Activated T-helper 1 cell treated with Interleukin-2 at 50 U/mL for 16 hours (primary cell): ENCODE results near the gene ATP13A1.
"Not testable (repeated sequence)": the region's sequence is repeated elsewhere in the genome, so short reads cannot be mapped to it uniquely, and the experiment has no call there.

Experiments
- DNase-seq: peaks from one replicate; pipeline ENCODE4 v3.0.0-alpha.2; 2020; ENCODE audit warnings: low read depth

ATP13A1 gene

DNA sequence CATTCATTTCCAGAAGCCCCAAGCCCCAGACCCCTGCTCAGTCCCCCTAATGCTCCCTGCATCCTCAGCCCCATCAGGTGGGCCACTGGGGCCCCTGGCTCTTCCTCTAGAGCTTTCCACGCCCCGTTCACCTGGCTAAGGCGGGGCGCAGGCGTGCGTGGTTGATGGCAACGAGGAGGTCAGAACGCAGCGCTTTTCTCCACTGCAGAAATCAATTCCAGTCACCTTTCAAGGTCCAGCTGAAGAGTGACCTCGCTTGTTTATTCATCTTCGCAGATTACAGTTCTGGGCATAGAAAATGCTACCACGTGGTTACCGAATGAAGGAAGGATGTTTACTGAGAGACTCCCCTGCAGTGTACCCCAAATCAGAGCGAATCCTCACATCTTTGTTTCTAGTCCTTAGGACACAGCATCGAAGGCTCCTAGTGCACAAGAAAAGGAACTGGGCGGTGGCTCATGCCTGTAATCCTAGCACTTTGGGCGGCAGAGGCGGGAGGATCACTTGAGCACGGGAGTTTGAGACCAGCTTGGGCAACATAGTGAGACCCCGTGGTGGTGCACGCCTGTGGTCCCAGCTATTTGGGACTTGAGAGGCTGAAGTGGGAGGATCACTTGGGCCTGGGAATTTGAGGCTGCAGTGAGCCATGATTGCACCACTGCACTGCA lies 44.2 kb downstream of the ATP13A1 start:
- no peak for DNase-seq

DNA sequence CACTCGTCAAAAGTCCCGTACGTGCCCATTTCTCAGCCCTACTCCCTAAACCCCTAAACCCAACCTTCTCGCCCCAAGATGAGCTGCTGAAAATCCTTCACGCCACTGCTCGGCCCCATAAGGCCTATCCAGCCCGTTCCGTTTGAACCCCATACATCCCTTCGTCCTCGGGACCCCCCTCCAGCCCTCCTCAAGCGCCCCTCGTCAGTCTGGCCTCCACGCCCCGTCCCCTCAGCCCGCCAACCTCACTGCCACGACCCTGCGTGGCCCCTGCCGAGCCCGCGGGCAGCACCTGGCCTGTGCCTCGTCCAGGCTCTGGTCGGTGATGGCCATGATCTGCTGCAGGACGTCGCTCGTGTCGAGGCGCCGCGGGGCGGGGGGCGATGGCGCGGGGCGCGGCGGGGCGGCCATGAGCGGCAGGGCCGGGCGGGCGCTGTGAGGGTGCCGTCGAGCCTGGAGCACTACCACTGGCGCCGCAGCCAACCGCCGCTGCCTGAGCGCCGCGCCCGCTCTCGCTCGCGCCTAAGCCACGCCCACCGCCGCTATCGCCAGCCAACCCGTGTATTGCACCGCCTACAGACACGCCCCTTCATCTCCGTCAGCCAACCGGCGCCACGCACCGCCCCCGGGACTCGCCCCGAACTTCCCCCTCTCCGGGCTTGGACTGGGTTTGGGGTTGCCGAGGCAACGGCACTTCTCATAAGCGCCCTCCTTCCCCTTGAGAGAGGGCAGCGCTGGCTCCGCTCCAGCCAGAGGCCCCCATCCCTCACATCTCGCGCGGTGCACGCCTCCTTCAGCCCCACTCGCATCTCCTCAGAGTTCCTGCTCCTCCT lies 45.0 kb downstream of the ATP13A1 start, which contains the start of gene PBX4:
PBX4 (minus strand) TSS at position 469 of the 833 bp plus-strand sequence; CDS start at position 411, 58 bp downstream.
- DNase-seq, result peak; percentile 98

DNA sequence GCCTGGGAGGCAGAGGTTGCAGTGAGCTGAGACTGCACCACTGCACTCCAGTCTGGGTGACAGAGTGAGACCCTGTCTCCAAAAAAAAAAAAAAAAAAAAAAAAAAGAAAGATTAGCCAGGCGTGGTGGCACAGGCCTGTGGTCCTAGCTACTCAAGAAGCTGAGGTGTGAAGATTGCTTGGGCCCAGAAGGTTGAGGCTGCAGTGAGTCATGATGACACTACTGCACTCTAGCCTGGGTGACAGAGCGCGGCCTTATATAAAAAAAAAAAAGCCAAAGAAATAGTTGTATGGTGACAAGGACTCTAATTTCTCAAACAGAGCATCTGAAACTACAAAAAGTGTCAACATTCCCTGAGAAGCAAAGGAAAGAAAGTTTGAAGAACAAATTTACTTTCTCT lies 48.4 kb downstream of the ATP13A1 start:
- DNase-seq, result no peak

DNA sequence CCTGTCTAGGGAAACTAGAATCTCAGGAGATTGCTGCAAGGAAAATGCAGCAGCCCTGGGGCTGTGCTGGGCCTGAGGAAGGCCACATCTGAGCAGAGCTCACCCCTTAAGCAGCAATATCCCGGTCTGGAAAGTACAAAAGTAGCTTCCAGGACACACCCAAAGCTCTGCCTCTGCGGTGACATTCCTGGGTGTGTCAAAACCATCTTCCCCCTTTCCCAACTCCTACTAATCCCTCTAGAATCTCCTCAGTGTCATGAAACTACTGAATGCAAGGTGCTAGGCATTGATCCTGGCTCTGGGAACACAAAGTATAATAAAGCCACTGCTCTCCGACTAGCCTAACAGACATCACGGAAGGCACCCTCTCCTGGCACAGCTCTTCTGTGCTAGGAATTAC lies 50.0 kb downstream of the ATP13A1 start:
- no peak for DNase-seq

DNA sequence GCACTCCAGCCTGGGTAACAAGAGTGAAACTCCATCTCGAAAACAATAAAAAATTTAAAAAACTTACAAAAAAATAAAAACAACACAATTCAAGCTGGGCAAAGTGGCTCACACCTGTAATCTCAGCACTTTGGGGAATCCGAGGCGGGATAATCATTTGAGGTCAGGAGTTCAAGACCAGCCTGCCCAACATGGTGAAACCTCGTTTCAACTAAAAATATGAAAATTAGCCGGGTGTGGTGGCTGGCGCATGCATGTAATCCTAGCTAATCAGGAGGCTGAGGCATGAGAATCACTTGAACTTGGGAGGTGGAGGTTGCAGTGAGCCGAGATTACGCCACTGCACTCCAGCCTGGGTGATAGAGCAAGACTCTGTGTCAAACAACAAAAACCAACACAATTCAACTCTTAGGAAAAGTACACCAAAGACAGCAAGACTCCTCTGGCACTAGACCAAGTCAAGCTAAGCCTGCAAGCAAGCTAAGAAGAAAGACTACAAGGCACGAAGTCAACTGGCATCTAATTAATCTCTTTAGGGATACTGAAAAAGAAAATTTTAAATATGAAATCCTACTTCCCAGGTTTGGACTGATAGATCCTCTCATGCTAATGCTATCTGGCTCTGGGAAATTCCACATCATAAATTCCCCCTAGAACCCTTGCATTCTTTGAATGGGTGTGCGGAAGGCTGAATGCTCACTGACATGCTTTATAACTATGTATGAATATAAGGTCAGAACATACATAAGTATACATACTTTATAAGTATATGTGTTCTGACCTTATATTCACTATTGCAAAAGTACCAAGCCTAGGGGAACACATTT lies 52.9 kb downstream of the ATP13A1 start:
- DNase-seq, result no peak

DNA sequence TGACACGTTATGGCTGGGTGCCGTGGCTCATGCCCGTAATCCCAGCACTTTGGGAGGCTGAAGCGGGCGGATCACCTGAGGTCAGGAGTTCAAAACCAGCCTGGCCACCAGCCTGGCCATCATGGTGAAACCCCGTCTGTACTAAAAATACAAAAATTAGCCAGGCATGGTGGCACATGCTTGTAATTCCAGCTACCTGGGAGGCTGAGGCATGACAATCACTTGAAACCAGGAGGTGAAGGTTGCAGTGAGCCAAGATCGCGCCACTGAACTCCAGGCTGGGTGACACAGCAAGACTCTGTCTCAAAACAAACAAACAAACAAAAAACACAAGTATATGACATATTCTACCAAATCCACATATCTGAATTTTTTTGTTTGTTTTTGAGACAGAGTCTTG lies 56.8 kb downstream of the ATP13A1 start:
- DNase-seq, result not testable (repeated sequence)

DNA sequence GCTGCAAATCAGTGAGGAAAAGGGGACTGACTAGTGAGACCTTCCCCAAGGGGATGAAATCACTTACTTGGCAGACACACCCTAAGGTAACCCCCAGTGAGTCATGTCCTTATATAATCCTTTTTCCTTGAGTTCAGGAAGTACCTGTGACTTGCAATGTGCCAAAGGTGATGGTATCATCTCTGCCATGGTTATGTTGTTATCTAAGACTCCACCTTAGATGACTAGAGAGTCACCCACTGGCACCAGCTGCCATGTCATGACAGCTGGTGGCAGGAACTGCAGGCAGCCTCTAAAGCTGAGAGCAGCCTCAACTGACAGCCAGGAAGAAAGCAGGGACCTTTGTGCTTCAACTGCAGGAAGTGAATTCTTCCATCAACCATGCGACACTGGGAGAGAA lies 57.5 kb downstream of the ATP13A1 start:
- peak; percentile 28 for DNase-seq

DNA sequence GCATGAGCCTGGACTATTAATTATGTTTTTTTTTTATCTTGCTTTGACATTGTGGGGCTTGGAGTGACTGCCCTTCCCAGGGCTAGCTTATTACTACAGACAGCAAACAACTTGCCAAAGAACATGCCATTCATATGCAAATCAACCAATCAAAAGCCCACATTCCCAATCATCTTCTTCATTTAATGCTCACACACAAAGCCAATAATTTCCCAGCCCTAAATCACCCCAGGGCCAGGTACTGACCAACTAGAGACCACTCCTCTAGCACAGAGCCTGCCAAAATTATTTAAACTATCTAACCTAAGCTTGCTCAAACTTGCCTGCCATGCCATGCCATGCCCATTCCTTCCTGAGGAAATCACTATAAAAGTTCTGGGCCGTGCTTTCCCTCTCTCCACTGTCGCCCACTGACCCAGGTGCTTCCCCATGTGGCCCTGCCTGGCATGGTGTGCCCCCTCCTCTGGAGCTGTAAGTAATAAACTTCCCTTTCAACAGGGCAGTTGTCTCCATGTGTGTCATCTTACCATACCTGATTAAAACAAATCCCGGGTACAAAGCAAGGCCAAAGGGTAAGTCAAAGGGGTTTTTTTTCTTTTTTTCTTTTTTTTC lies 60.7 kb downstream of the ATP13A1 start:
- DNase-seq, result no peak

DNA sequence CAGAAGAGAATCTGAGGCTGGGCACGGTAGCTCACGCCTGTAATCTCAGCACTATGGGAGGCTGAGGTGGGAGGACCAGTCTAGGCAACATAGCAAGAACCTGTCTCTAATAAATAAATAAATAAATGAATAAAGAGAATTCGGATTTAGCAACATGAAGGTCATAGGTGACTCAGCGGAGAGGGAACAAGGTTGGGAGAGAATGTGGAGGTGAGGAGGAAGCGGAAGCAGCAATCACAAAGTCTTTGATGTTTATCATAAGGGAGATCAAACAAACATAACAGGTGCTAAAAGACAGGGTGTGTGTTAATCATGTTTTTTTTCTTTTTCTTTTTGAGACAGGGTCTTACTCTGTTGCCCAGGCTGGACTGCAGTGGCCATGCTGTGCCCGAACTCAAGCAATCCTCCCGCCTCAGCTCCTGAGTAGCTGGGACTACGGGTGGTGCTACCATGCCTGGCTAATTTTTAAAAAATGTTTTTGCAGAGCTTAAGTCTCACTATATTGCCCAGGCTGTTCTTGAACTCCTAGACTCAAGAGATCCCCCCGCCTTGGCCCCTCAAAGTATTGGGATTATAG lies 61.3 kb downstream of the ATP13A1 start:
- no peak for DNase-seq

DNA sequence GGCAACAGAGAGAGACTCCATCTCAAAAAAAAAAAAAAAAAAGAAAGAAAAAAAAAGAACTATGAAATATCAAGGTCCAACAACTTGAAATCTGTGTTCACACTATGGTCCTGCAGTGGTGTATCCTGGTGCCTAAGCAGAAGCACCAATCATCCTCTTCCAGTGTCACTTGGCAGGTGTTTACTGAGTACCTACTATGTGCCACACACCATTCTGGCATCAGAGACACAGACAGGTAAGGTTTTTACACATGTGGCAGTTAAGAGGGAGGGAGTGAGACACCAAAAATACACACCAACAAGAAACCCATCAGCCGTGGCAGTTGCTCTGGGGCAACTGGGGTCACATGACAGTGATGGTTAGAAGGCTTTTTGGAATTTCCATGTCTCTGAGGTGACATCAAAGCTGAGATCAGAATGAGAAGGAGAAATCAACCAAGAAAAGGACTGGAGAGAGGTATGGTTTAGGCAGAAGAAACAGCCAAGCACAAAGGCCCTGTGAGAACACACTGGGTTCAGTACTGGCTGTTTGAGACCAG lies 62.6 kb downstream of the ATP13A1 start:
- DNase-seq, result no peak

DNA sequence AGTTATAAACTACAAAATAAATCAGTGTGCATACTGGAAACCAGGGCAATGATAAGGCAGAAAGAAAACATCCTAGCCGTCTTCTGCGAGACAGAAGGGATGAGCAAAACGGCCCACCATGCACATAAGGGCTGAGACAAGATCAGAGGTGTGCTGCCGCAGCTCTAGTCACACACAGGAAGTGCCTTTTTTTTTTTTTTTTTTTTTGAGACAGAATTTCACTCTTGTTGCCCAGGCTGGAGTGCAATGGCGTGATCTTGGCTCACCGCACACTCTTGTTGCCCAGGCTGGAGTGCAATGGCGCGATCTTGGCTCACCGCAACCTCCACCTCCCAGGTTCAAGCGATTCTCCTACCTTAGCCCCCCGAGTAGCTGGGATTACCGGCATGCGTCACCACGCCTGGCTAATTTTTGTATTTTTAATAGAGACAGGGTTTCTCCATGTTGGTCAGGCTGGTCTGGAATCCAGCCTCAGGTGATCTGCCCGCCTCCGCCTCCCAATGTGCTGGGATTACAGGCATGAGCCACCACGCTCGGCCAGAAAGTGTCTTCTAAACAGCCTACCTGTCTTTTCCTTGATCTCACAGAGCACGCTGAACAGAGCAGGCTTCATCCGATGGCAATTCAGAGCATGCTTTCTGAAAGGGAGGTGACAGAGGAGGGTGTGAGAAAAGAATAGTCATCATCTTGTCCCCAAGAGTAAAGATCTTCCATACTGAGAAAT lies 64.6 kb downstream of the ATP13A1 start:
- DNase-seq, result peak; percentile 52

DNA sequence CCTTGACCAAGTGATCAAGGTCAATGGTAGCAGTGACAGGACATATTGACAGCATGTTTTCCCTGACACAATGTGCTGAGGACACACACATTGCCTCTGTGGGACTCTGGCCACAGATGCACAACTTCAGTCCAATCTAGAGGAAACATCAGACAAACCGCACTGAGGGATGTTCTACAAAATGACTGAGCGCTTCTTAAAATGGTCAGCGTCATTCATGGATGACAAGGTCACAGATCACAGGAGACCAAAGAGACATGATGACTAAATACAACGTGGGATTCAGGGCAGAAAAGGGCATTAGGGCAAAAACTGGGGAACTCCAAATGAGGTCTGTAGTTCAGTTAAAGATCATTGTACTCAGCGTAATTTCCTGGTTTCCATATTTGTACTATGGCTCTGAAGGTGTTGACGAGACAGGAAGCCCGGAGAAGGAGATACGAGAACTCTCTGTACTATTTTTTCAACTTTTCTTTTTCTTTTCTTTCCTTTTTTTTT lies 65.6 kb downstream of the ATP13A1 start:
- DNase-seq, result peak; percentile 24
